UCSD-AML1 (cell line): ENCODE results near the gene NLGN1.

Experiments used
- DNase-seq: peaks from one replicate; lab custom pipeline; 2025; ENCODE audit not compliant: unreplicated experiment; lab: John Stamatoyannopoulos, UW

Gene NLGN1

DNA sequence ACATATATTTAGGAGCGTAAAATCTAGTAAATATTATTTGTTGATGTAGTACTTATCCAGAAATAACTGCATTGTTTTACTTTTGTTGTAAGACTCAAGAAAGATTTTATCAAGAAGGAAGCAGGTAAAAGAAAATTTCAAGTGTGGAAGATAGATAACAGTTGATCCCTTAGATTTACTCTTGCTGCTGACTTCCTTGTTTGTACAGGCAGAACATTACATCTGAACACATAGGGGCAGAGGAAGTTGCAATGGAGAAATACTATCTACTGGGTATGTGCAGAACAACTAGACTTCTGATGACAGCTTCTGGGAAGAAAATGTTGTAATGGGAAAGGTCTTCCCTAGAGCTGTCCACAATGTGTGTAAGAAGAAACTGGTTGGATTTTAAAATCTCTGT, 350.6 kb downstream of the NLGN1 start:
- no peak for DNase-seq

DNA sequence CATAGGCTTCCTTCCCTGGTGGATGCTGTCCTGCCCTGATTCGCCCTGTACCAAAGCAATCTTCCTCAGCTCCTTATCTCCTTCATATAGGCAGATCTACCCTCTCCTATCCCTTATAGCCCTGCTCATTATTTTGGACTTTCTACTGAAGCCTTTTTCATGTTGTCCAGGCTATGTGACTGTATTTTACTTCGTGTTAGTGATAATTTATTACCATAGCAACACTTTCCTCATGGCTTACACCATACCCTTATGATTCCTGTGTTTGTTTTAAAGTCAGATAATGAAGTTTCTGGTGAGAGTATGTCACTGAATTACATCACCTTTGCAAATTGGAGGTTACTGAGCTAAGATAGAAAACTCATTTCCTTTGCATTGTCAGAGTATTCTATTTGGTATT, 352.6 kb downstream of the NLGN1 start:
- DNase-seq, result no peak

GRCh38 chr3:173750591-173750990, 353.0 kb downstream of the NLGN1 start:
- DNase-seq, result no peak

GRCh38 chr3:173753593-173753992, 356.0 kb downstream of the NLGN1 start:
- DNase-seq, result no peak

DNA sequence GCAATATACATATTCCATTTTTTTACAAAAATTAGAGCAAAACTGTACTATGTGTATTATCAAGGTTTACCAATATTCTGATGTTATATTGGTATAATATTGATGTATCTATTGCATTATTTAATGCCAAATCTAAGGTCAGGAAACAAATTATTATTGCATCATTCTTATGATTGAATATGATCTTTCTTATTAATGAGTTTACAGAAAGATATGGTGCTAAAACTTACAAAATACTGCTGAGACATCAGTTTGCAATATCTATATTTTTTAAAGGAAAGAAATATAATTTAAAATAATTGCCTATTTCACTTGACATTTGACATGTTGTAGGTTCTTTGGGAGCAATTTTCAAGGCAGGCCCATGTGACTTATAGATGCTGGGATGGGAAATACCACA, 357.6 kb downstream of the NLGN1 start:
- no peak for DNase-seq

GRCh38 chr3:173761161-173761560, 363.6 kb downstream of the NLGN1 start:
- no peak for DNase-seq

DNA sequence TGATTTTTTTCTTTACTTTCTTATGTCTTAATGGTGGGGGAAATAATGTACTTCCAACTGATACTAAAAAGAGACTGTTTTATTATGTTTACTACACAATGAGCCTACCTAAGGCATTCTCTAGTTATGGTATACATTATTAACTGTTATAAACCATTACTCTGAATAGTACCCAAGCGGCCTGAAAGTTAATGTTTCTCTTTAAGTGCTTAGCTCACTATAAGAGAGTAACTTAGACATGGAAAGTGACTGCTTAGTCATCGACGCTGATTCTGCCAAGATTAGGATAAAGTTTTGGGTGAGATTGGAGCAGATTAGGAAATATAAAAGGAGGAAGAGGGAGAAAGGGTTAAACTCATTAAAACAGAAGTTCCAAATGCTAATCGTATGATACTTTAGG, 365.0 kb downstream of the NLGN1 start:
- DNase-seq, result no peak

DNA sequence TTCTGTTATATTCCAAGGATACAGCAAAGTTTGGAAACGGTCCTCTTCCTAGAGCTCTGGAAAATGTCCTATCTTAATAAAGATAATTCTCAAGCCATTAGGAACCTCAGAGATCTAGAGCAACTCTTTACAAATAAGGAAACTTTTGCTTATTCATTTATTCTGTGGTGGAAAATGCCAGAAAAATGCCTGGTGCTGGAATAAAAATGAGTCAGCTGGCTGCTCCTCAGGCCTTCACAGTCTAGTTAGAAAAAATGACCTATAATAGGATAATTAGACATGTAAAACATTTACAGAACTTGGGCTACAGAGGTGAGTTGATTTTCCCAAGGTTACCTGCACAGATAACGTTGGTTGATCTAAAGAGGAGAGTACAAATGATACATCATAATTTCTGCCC, 372.5 kb downstream of the NLGN1 start:
- DNase-seq, result no peak

GRCh38 chr3:173770796-173771573, 373.4 kb downstream of the NLGN1 start:
- no peak for DNase-seq

GRCh38 chr3:173773800-173774199, 376.3 kb downstream of the NLGN1 start:
- DNase-seq, result no peak

GRCh38 chr3:173774294-173774693, 376.8 kb downstream of the NLGN1 start:
- no peak for DNase-seq

DNA sequence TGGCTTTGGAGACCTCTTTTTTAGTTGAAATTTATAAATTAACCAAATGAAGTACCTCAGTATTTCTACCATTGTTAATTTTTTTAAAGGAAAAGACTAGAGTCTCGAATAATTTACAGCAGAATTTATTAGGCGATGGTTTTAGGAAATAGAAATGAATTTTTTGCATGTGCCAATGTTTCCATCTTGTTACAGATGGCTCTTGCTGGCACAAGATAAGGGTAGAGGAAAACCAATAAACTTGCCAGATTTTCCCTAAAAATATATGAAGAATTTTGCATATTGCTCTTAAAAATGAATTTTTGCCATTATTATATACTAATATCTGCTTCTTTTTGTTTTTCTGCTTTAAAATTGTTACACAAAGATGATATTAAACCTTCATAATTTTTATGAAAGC, 380.7 kb downstream of the NLGN1 start:
- no peak for DNase-seq

- no peak for DNase-seq
Measured at GRCh38 chr3:173780067-173780466, 382.5 kb downstream of the NLGN1 start.

DNA sequence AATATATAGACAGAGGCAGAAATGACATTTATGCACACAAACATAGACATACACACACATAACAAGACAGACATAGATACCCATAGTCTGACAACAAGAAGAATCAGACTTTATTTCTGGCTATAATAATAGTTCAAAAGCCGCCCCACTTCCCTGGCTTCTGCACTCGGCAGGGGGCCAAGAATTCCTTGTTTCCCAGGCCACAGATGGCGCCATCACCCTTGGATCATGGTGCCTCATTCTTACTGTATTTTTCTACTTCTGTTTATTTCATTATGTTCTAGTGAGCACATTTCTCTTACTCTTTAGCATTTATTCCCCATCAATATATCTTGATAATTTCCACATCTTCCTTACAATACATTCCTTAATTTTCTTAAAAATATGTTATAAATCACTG, 387.5 kb downstream of the NLGN1 start:
- DNase-seq, result no peak

GRCh38 chr3:173789530-173790162, 392.1 kb downstream of the NLGN1 start:
- no peak for DNase-seq

- no peak for DNase-seq
Measured at GRCh38 chr3:173793963-173794362, 396.4 kb downstream of the NLGN1 start.

GRCh38 chr3:173796405-173796804, 398.9 kb downstream of the NLGN1 start:
- no peak for DNase-seq

DNA sequence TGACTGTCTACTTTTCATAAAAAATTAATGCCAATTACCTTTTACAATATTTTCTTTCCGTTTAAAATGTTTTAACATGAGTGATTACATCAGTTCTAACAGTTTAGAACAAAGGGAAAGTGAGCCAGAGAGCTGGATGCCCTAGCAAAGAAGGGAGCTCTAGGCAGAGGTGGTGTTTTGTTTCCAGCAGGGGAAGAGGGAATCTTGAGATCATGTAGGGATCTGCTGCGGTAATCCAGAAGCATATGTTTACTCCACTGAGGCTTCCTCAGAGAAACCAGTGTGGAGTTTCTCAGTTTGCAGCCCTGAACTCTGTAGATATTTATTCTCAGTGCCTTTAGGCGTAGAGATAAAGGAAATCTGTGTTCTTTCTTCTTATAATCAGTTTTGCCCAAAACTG, 399.3 kb downstream of the NLGN1 start:
- no peak for DNase-seq

DNA sequence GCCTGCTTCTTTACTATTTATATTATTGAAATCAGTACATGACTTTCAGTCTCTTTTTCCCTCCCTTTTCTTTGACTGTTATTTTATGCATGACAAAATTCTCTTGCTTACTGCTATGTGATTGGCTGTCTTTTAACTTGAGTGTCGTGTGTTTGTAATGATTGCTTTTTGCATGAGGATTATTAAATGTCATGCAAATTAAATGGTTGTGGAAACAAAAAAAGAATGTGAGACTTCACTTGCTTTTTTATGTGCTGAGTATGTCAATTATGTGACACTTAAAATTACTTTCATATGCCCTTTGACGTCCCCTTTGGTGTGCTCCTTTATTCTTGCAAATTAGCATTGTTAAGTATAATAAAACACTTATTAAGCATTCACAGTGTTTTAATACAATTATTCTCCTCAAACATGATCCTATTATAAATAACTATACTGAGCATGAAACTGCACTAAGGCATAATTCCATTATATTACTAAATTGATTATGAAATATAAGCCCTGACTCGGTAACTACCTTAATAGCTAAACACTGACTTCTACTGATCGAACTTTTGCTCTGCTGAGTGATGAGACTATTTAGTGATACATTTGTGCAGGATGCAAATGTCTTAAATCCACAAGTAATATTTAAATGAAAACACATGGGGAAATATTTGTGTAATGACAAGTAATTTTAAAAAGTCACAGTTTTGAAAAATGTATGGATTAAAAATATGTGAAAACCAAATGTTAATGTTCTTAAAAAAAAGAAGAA, 401.7 kb downstream of the NLGN1 start:
- DNase-seq, result no peak

- DNase-seq, result no peak
Measured at GRCh38 chr3:173800154-173800553, 402.6 kb downstream of the NLGN1 start.

DNA sequence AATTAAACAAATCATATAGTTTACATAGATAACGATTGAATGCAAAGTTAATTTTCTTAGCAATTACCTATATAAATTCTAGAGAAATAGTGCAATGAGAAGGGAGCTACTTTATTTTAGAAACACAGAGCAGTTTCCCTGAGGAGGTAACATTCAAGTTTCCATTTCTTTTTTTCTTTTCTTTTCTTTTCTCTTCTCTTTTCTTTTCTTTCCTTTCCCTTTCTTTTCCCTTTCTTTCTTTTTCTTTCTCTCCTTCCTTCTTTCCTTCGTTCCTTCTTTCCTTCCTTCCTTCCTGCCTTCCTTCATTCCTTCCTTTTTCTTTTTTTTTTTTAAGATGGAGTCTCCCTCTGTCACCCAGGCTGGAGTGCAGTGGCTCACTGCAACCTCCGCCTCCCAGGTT, 417.3 kb downstream of the NLGN1 start:
- no peak for DNase-seq

- DNase-seq, result no peak
Measured at GRCh38 chr3:173819368-173819767, 421.8 kb downstream of the NLGN1 start.
